HCT116 (cell line): ENCODE data around the gene ELMO2. TPM values are rescaled to one million over a fixed set of nuclear protein-coding genes. Genes with fewer than 3 reads are reported as not detected.

Experiments
- ATAC-seq: fragments of 200-7000 bp; cut with Tn5 transposase; 2 replicates; pipeline ENCODE4 v1.9.1; 2020; ENCODE audit warnings: mild to moderate bottlenecking, moderate library complexity
- BruUV-seq: library from RNA; stranded (reverse); fragments of 400-500 nt; replicated peaks from 2 replicates; lab custom pipeline; 2021; lab: Mats Ljungman, UMichigan
- CTCF ChIA-PET: fragments of 300-600 bp; sonication (Branson Sonifier 250); formaldehyde crosslinking; loops from one replicate; lab custom pipeline; 2021; ENCODE audit warnings: antibody characterized with exemption; lab: Charles Lee
- POLR2A ChIA-PET: fragments of 300-600, 350-600 bp; sonication (Branson Sonifier 250); formaldehyde crosslinking; loops from one replicate; lab custom pipeline; 2021; ENCODE audit warnings: antibody characterized with exemption; lab: Charles Lee
- RAD21 ChIA-PET, 2 experiments: fragments of 300-600 bp; sonication (Branson Sonifier 250); formaldehyde crosslinking; loops; one replicate each; lab custom pipeline; 2023; ENCODE audit warnings: low total read pairs in 2 of 2; ENCODE audit not compliant: uncharacterized antibody in 2 of 2, unreplicated experiment in 2 of 2, low non-redundant PET in 1 of 2; lab: Charles Lee
- DNase-seq: peaks from one replicate; pipeline ENCODE4 v3.0.0-alpha.2; 2010; ENCODE audit warnings: low read depth, low spot score
- H2AFZ ChIP-seq: fragments of 200-600 bp; shearing (Covaris generic), sonication (generic); 2 replicates; pipeline ENCODE4 v1.6.1; 2017; ENCODE audit warnings: low read depth, mixed run types, mixed read lengths, antibody characterized with exemption, low read length; ENCODE audit not compliant: poor library complexity, severe bottlenecking
- H3K27ac ChIP-seq: 2 replicates; pipeline ENCODE4 v1.5.1; 2012; ENCODE audit warnings: low read depth, low read length
- H3K27me3 ChIP-seq: fragments of 200-600 bp; sonication (generic); 2 replicates; pipeline ENCODE4 v1.6.1; 2016; ENCODE audit warnings: mixed run types, low read length, mixed read lengths; ENCODE audit not compliant: insufficient read depth
- H3K36me3 ChIP-seq, 2 experiments: fragments of 200-500 bp in 1 of 2; fragments of 200-600 bp in 1 of 2; sonication (Bioruptor generic) in 1 of 2; sonication (generic) in 1 of 2; 2 replicates each; pipeline versions ENCODE4 v1.5.1 to v1.6.1; 2014 to 2016; ENCODE audit warnings: low read length in 2 of 2, inconsistent platforms in 1 of 2, mixed read lengths in 1 of 2, mixed run types in 1 of 2; ENCODE audit not compliant: insufficient read depth in 2 of 2, control insufficient read depth in 1 of 2
- H3K4me1 ChIP-seq, 2 experiments: fragments of 200-600 bp in 1 of 2; sonication (generic) in 1 of 2; 2 replicates each; pipeline versions ENCODE4 v1.5.1 to v1.6.1; 2012 to 2017; ENCODE audit warnings: low read length in 2 of 2, inconsistent platforms in 1 of 2, mild to moderate bottlenecking in 1 of 2, mixed read lengths in 1 of 2, mixed run types in 1 of 2, moderate library complexity in 1 of 2; ENCODE audit not compliant: insufficient read depth in 2 of 2, control insufficient read depth in 1 of 2
- H3K4me2 ChIP-seq: fragments of 200-600 bp; sonication (generic); 2 replicates; pipeline ENCODE4 v1.6.1; 2017; ENCODE audit warnings: mixed run types, low read length, mixed read lengths
- H3K4me3 ChIP-seq, 2 experiments: fragments of 200-600 bp in 1 of 2; sonication (generic) in 1 of 2; replicated peaks in 1 of 2; 2 replicates each; pipeline ENCODE4 v1.5.1; 2011 to 2016; ENCODE audit warnings: low read length in 2 of 2, control low read depth in 1 of 2, low read depth in 1 of 2, mild to moderate bottlenecking in 1 of 2, mixed read lengths in 1 of 2, mixed run types in 1 of 2
- H3K79me2 ChIP-seq: fragments of 200-600 bp; sonication (generic); 2 replicates; pipeline ENCODE4 v1.6.1; 2017; ENCODE audit warnings: mild to moderate bottlenecking, mixed run types, low read length, moderate library complexity, mixed read lengths; ENCODE audit not compliant: insufficient read depth
- H3K9ac ChIP-seq: fragments of 200-600 bp; sonication (generic); 2 replicates; pipeline ENCODE4 v1.6.1; 2016; ENCODE audit warnings: low read length, mixed read lengths
- H3K9me2 ChIP-seq: fragments of 200-600 bp; sonication (generic), shearing (Covaris generic); 2 replicates; pipeline ENCODE4 v1.6.1; 2017; ENCODE audit warnings: mixed run types, mild to moderate bottlenecking, moderate library complexity; ENCODE audit not compliant: insufficient read depth
- H3K9me3 ChIP-seq, 2 experiments: fragments of 200-500 bp in 1 of 2; fragments of 200-600 bp in 1 of 2; sonication (Bioruptor generic) in 1 of 2; sonication (generic) in 1 of 2; 2 replicates each; pipeline ENCODE4 v1.6.1; 2014 to 2017; ENCODE audit warnings: low read length in 2 of 2, mixed read lengths in 2 of 2, inconsistent platforms in 1 of 2, low read depth in 1 of 2, mild to moderate bottlenecking in 1 of 2, mixed run types in 1 of 2, moderate library complexity in 1 of 2; ENCODE audit not compliant: control insufficient read depth in 1 of 2, insufficient read depth in 1 of 2
- H4K20me1 ChIP-seq: fragments of 200-600 bp; sonication (generic), shearing (Covaris generic); 2 replicates; pipeline ENCODE4 v1.6.1; 2017; ENCODE audit warnings: mixed run types, mild to moderate bottlenecking, moderate library complexity; ENCODE audit not compliant: insufficient read depth
- ATF3 ChIP-seq: IDR thresholded peaks from 2 replicates; pipeline ENCODE4 v1.6.1; 2012
- CEBPB ChIP-seq: IDR thresholded peaks from 2 replicates; pipeline ENCODE4 v1.6.1; 2012; ENCODE audit warnings: low read depth
- CTCF ChIP-seq, 3 experiments: fragments of 200-600 bp in 1 of 3; sonication (generic) in 1 of 3; IDR thresholded peaks in 2 of 3; conservative IDR thresholded peaks in 1 of 3; 2 replicates each; pipeline ENCODE4 v1.5.1; 2012 to 2017; ENCODE audit warnings: low read depth in 2 of 3, low read length in 2 of 3, antibody characterized with exemption in 1 of 3, borderline replicate concordance in 1 of 3, control low read depth in 1 of 3, mild to moderate bottlenecking in 1 of 3, mixed read lengths in 1 of 3, mixed run types in 1 of 3, moderate library complexity in 1 of 3; ENCODE audit not compliant: insufficient read depth in 1 of 3
- EGR1 ChIP-seq: IDR thresholded peaks from 2 replicates; pipeline ENCODE4 v1.6.1; 2012; ENCODE audit warnings: low read depth
- EZH2 ChIP-seq: fragments of 200-600 bp; sonication (generic); IDR thresholded peaks from 2 replicates; pipeline ENCODE4 v1.6.1; 2017; ENCODE audit warnings: antibody characterized with exemption, mixed run types
- EZH2phosphoT487 ChIP-seq: fragments of 200-600 bp; IDR thresholded peaks from 2 replicates; pipeline ENCODE4 v1.6.1; 2018; ENCODE audit warnings: antibody characterized with exemption, borderline replicate concordance
- MAX ChIP-seq: IDR thresholded peaks from 2 replicates; pipeline ENCODE4 v1.6.1; 2012
- POLR2AphosphoS5 ChIP-seq: IDR thresholded peaks from 2 replicates; pipeline ENCODE4 v1.6.1; 2011; ENCODE audit warnings: mild to moderate bottlenecking, low read depth, low read length, moderate library complexity
- RAD21 ChIP-seq: IDR thresholded peaks from 2 replicates; pipeline ENCODE4 v1.6.1; 2012; ENCODE audit warnings: low read depth, mild to moderate bottlenecking
- SP1 ChIP-seq: IDR thresholded peaks from 2 replicates; pipeline ENCODE4 v1.6.1; 2012; ENCODE audit warnings: low read depth
- SRF ChIP-seq: IDR thresholded peaks from 2 replicates; pipeline ENCODE4 v1.6.1; 2012; ENCODE audit warnings: low read depth
- TCF7L2 ChIP-seq: IDR thresholded peaks from 2 replicates; pipeline ENCODE4 v1.7.0; 2011; ENCODE audit warnings: borderline replicate concordance, inconsistent platforms; ENCODE audit not compliant: insufficient read depth, insufficient read length; ENCODE audit errors: extremely low read depth
- YY1 ChIP-seq: IDR thresholded peaks from 2 replicates; pipeline ENCODE4 v1.6.1; 2011; ENCODE audit warnings: low read length, low read depth, moderate library complexity, mild to moderate bottlenecking; ENCODE audit not compliant: insufficient replicate concordance; ENCODE audit errors: extremely low read depth
- ZNF274 ChIP-seq: fragments of 200-500 bp; sonication (Bioruptor generic); IDR thresholded peaks from 2 replicates; pipeline ENCODE4 v1.6.1; 2014; ENCODE audit warnings: mild to moderate bottlenecking, low read depth, low read length, inconsistent platforms
- intact Hi-C: fragments of 100-400 bp; cut with micrococcal nuclease; formaldehyde crosslinking; loops from 2 replicates; pipeline ENCODE4 v1.10.0; 2022
- total RNA-seq: library from RNA; stranded (reverse); gene quantifications from one replicate; pipeline ENCODE4 v1.2.1, GENCODE V29; 2021; ENCODE audit not compliant: unreplicated experiment

Gene ELMO2
- total RNA-seq, 1 experiment from 2014 or later: 22.9 TPM

DNA sequence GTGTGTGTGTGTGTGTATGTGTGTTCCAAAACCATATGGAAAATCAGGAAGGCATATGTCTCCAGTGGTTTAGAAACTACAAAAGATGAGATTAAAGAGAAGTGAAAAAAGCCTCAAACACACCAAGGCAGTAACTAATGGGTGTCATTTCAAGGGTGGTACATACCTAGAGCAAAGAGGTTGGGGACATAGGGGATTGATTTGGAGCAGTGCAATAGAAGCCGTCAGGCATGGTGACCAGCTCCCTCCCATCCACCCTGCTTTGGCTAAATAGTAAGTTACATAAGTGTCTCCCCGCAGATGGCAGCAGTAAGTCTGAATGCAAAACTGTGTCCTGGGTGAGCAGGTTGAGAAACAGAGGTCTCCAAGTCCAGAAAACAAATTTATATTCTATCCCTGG lies 10.4 kb upstream of the ELMO2 start:
- Histone ChIP-seq H3K4me1 (no peaks in the 10 kb centered on the region), H3K9me2 (no peaks in the 10 kb centered on the region), H3K4me2 (no peak overlapping the region), H3K9me3 (no peaks in the 10 kb centered on the region), H3K27ac (no peak overlapping the region), H4K20me1 (no peaks in the 10 kb centered on the region), H2AFZ (no peak overlapping the region), H3K36me3 (no peaks in the 10 kb centered on the region), H3K4me3 (no peak overlapping the region), H3K79me2 (no peaks in the 10 kb centered on the region), H3K27me3 (peaks cover 59% of the 10 kb centered on the region), H3K9ac (no peak overlapping the region)
- ChIA-PET RAD21 (interaction anchor here in 1 of 2 experiments (0.7 kb wide), 1 partner anchor 12 kb away, joined by 3 read pairs; no protein-coding TSS in a partner anchor), POLR2A (no interaction called here), CTCF (interaction anchor here (0.7 to 0.8 kb wide), 2 partner anchors 10 to 89 kb away, joined by 3 read pairs; no protein-coding TSS in a partner anchor)
- intact Hi-C loops: no loop called here
- BruUV-seq: no TSS peak
- TF ChIP-seq TCF7L2 (no peak), CEBPB (no peak), EZH2phosphoT487 (no peak), YY1 (no peak), SP1 (no peak), ZNF274 (no peak), SRF (no peak), MAX (no peak), EZH2 (no peak)
- DNase-seq (no peak), ATAC-seq (no peak)

DNA sequence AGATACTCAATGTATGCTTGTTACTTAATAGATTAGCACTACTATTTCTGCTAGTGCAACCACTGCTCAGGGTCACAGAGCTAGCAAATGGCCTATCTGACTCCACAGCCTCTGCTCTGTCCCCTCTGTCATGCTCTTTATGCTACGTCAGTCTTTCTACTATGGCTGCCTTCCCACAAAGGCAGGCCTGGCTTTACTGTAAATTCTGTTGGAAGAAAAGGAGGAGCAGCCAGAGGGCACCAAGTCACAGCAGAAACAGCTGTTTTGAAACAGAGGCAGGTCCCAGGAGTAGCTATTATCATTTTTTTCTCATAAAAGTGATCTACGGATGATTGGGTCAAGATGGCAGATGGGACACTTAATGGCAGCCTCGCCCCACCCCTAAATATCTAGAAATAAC lies 10.0 kb upstream of the ELMO2 start:
- no peaks in the 10 kb centered on the region for H3K36me3 ChIP-seq
- H3K9ac ChIP-seq: no peak overlapping the region
- H3K27me3 ChIP-seq: peaks cover 59% of the 10 kb centered on the region
- ATAC-seq (no peak), DNase-seq (no peak)
- H3K9me2 ChIP-seq: no peaks in the 10 kb centered on the region
- CTCF ChIA-PET: interaction anchor here (0.7 to 0.8 kb wide), 2 partner anchors 9 to 90 kb away, joined by 3 read pairs; no protein-coding TSS in a partner anchor
- H3K4me1 ChIP-seq: no peaks in the 10 kb centered on the region
- H3K4me3 ChIP-seq: no peak overlapping the region
- no peaks in the 10 kb centered on the region for H3K79me2 ChIP-seq
- H3K4me2 ChIP-seq: no peak overlapping the region
- RAD21 ChIA-PET: interaction anchor here in 1 of 2 experiments (0.7 kb wide), 1 partner anchor 13 kb away, joined by 3 read pairs; no protein-coding TSS in a partner anchor
- no TSS peak for BruUV-seq
- no peak overlapping the region for H2AFZ ChIP-seq
- H3K9me3 ChIP-seq: no peaks in the 10 kb centered on the region
- no peak overlapping the region for H3K27ac ChIP-seq
- H4K20me1 ChIP-seq: no peaks in the 10 kb centered on the region
- intact Hi-C loops: no loop called here
- TF ChIP-seq SRF (no peak), EGR1 (no peak), RAD21 (peak; percentile 5; the same call in 1 of the 2 replicates), YY1 (no peak), TCF7L2 (no peak), POLR2AphosphoS5 (no peak), ATF3 (no peak), CTCF (IDR thresholded peaks at IDR 0.05 in 2 of 3, conservative IDR thresholded peaks at IDR 0.05 in 1 of 3; ENCODE audit: borderline replicate concordance in 1 of 3, insufficient read depth in 1 of 3, low read depth in 2 of 3, low read length in 2 of 3) (0 out of 6 replicates have a peak, but pooled peaks of 1 of the 3 experiments have one; percentile 5)
- POLR2A ChIA-PET: no interaction called here
